GM18870 (cell line): ENCODE measurements around the gene CPLX4.

Experiments
- ATAC-seq: cut with Tn5 transposase; IDR thresholded peaks from one replicate; pipeline ENCODE4 v1.9.1; 2021; ENCODE audit warnings: moderate library complexity; ENCODE audit not compliant: unreplicated experiment

CPLX4 gene, protein sequence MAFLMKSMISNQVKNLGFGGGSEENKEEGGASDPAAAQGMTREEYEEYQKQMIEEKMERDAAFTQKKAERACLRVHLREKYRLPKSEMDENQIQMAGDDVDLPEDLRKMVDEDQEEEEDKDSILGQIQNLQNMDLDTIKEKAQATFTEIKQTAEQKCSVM

DNA sequence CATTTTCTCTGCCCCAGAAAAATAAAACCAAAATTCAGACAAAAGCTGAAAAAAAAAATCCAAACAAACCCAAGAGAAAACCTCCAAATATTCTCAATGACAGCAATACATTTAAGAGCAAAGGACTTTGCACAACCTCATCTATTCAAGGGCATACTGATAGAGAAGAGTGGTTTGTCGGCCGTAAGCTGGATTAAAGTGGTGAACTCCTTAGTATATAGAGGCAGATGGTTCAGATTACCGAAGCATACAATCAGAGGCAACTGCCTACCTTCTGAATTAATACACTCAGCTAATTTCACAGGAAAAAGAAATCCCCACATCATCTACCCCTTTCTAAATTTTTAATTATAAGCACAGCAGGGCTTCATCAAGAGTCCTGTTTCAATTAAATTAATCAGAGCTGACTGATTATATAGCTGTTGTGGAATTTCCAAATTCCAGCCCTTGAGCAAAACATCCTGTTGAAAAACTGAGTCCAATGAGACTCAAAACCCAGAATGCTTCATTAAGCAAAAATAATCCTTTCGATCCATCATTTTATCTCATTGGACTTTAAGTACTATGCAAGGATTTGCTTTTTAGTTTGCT, at the start of gene CPLX4:
Gene CPLX4 (minus strand): TSS at position 190 of the 591 bp plus-strand sequence. CDS start 187 bp downstream, at position 3.
- no peak for ATAC-seq

DNA sequence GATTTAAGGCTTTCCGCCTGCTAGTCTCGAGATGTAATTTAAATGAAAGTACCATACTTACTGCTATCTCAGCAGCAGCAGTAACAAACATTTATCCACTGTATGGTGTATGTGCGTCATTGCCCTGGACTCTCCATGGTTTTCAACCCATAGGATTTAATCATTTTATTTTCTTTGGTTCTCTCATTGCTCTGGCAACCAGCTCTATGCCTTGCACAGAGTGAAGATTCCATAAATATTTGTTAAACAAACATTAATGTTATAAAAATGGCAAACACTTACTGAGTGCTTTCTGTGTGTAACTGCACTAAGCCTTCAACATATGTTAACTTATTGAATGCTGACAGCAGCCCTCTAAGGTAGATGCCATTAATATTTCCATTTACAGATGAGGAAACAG, 41.9 kb upstream of the CPLX4 start:
- no peak for ATAC-seq

DNA sequence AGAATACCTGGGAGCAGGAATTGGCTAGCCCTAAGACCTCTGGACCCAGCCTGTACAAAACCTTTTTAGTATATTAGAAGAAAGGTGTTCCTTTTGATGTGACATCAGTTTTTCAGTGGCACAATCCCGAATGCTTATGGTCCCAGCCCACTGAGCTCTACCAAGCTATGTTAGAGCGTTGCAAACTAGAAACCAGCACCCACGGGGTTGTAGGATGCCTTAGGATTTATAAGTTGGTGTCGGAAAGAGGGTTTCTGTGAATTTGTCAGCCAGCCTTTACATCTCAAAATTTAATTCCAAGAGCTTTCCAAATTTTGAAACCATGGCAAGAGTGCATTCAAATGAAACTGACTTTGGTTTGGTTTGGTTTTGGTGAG, 41.1 kb upstream of the CPLX4 start:
- ATAC-seq, result peak; percentile 15

DNA sequence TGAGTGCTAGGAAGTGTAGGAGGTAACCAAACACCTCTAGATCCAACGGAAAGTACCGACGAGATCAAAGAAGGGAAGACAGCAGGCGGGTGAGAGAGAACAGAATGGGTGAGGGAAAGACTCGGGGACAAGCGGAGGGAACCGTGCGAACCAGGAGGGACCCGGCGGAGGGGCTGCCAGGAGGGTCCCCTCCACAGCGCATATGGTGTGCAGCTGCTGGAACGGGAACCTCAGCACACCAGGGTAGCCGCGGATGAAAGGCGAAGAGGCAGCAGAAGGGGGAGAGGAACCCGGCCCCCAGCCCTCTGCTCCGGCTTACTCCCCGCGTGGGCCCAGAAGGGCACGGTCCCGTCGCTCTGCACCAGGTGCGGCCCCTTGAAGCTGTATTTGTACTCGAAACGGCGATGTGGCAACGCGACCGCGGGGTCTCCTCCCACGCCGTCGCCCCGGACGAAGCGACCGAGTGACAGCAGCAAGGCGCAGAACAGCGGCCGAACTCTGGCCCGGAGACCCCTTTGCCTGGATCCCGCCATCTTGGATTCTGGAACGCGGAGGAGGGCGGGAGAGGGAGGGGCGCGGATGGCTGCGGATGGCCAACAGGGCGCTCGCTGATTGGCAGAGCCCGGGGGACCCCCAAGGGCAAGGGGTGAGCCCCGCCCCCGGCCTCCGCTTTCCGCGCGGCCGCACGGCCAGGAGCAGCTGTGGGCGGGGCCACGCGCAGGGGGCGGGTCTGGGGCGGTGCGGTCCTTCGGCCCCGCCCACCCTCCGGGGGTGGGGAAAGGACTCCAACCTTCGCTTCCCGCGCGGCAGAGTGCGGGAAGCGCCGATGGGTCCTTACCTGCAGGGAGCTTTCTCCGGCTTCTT, 40.5 kb upstream of the CPLX4 start, which contains the start of gene LMAN1:
Gene LMAN1 (minus strand): TSS at position 554 of the 864 bp plus-strand sequence. CDS start 21 bp downstream, at position 533.
- ATAC-seq, result peak; percentile 71

DNA sequence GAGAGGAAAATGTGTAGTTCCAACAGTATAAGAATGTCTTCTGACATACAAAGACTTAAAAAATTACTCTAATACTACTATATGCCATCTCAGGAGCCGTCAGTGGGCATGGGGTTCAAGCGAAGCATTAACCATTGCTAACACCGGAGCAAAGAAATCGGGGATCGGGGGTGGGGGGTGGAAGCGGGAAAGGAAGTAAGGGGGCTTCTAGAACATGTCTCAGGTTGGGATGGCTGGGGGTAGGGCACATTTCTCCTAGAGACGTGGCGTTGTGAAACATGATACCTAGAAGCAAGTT, 39.9 kb upstream of the CPLX4 start:
- no peak for ATAC-seq

DNA sequence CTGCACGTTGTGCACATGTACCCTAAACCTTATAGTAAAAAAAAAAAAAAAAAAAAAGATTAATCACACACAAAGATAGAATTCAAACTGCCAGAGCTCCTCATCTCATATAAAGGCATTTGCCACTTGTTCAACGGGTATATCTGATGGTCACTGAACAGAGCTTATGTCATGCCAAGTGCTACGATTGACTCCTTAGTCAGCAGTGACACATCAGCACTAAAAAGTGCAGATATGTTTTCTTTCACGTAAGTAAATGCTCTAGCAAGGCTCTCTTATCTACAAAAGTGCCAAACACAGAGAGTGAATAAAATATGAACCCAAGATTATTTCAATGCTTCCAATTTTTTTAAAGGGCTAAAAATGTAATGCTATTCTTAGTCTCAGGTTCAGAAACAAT, 39.5 kb upstream of the CPLX4 start:
- no peak for ATAC-seq

DNA sequence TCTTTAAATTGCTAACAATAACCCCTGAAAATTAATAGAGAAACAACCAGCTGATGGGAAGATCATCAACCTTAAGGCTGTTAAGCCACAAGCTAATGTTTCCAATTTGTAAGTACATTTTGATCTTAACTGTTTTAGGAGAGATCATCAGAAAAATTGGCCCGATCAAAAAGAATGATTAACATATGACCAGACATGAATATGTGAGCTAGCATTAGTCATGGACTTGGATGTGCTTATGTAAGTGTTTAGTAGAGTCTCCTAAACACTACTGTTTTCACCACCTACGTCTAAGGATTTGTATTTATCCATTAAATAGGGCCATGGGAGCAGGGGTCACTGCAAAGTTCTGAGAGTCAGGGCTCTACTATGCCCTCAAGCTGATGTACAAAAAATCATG, 36.3 kb upstream of the CPLX4 start:
- no peak for ATAC-seq

DNA sequence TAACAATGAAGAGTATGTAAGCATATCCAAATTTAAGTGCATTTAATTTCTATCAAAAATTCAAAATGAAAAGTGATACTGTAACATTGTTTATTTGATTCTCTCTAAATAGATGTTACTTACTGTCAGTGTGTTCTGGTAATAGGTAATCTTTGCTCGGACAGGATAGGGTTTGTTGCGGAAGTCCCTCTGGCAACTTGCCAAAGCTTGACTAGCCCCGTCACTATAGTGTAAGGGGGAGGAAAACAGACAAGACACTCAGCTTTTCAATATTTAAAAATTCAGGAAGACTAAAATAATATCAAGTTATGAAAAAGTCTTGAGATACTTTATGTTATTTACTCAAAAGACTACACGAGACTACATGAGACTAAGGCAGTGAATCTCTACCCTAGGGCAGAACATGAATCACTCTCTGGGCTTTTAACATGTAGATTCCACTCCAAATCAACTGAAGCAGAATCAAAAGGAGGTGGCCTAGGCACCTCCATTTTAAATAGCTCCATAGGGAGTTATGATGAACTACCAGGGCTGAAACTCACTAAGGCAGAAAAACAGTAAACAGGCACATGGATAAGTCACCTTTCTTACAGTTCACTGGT, 34.7 kb upstream of the CPLX4 start:
- ATAC-seq, result no peak

DNA sequence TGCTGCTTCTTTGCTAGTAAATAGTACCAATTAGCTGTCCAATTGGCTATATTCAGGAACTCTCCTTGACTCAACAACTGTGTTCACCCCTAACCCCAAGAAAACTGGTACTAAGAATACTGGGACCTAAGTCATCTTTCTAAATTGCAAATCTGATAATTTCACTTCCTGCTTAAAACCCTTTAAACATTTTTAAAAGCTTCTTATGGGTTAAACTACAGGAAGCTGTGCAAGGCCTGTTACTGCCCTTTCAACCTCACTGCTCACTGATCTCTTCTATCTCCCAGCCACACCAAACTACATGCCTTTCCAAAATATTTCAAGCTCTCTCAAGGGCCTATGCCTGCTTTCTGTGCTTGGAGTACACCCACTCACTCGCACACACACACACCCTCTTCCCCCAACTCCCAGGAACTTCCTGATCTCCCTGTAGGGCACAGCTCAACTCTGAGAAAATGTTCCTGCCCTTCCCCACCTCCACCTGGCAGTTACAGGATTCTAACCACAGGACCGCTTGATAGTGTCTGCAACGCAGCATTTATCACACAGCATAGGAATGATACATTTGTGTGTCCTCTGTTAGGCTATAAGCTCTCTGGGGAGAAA, 33.9 kb upstream of the CPLX4 start:
- ATAC-seq, result no peak

DNA sequence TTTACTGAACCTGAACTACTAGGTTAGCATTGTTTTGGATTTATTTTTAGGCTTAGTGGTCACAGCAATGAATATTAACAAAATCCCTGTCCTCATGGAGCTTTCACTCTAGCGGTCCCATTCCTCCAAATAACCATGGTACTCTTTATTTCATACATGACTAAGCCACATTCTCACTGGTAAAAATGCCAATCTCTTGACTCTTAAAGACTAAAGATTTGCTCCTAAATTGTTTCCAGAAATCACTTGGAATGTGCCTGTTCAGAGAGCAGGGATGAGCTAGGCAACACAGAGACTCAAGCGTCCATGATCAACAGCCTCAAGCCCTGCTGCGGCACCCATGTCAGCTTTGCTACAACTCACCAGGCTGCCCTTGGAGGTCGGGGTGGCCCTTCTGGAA, 27.1 kb upstream of the CPLX4 start:
- no peak for ATAC-seq

DNA sequence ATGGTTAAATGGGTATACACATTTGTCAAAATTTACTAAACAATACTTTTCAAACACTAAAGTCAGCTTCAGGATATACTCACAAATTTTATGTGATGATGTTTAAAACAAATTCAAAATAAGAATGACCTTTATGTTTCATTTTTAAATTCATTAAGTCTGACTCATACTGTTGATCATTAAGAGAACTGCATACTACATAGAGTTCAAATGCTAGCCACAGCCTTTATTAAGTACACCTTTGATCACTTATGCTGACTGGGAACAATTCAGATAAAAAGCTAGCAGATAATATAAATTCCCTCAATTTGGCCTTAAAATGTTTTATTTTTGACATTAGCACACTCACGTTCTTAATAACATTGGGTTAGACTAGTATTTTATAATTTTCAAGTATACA, 26.5 kb upstream of the CPLX4 start:
- no peak for ATAC-seq

DNA sequence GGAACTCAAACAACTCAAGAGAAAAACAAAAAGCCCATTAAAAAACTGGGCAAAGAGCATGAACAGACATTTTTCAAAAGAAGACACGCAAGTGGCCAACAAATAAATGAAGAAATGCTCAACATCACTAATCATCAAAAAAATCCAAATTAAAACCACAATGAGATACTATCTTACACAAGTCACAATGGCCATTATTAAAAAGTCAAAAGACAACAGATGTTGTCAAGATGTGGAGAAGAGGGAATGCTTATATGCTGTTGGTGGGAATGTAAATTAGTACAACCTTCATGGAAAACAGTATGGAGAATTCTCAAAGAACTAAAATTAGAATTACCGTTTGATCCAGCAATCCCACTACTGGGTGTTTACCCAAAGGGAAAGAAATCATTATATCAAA, 25.5 kb upstream of the CPLX4 start:
- no peak for ATAC-seq

DNA sequence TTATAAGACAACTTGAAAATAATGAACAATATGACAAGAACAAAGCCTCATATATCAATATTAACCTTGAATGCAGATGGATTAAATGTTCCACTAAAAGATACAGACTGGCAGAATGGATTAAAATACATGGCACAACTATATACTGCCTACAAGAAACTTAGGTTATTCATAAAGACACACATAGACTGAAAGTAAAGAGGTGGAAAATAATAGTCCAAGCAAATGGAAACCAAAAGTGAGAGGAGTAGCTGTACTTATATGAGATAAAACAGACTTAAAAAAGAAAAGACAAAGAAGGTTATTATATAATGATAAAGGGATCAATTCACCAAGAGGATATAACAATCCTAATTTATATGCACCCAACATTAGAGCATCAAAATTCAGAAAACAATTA, 22.4 kb upstream of the CPLX4 start:
- ATAC-seq, result peak; percentile 69

DNA sequence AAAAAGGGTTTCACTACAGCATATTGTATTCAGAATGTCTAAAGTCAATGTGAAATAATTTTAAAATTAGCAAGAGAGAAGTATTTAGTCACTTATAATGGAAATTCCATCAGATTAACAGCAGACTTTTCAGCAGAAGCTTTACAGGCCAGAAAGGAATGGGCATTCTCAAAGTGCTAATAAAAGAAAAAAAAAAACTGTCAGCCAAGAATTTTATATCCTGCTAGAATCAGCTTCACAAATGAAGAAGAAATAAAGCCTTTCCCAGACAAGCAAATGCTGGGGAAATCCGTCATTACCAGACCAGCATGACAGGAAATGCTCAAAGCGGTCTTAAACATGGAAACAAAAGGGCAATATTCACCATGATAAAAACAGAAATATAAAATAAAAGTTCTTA, 21.9 kb upstream of the CPLX4 start:
- no peak for ATAC-seq

DNA sequence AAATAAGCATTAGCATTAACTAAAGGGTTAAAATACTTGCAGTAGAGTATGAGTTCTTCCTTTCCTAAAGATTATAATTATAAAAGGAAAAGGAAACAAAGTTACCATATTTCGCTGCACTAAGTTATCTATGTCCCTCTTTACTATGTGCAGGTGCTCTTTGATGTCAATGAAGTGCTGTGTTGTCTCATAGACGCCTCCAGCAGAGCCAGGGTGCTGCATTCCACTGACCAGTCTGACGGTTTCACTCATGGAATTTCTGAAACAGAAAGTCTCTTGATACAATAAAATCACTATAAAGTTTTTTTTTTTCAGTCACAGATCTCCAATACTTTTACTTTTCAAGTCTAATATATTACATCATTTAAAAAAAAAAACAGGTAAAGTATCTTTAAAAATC, 14.5 kb upstream of the CPLX4 start:
- no peak for ATAC-seq

DNA sequence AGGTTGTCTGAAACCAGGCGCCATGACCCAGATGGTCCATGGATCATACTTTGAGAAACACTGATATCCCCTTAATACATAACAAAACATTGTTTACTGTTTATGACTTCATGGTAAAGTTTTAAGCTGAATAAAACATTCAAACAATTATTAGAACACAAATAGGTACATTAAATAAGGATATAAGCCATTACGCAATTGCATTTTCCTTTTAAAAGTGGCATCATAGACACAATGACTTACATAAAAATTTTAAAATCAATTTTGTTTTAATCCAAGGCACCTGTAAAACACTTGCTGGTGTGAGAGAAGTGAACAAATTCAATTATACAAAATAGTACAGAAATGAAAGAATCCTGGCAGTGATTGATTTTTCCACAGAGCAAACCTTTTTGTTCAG, 10.2 kb upstream of the CPLX4 start:
- ATAC-seq, result no peak

DNA sequence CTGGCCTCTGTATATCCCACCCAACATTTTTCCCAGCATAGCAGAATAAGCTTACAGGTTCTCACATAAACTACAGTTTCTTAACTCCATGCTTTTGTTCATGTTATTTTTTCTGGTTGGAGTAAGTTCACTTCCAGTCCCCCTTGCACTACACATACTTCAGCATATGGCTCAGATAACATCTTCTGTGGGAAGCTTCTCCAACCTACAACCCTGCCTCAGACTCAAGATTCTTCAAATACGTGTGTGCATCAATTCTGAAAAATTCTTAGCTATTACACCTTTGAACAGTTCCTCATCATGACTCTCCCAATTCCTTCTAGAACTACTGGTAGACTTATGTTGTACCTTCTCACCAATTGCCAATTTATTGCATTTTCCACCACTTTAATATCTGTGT, 7.5 kb upstream of the CPLX4 start:
- no peak for ATAC-seq

DNA sequence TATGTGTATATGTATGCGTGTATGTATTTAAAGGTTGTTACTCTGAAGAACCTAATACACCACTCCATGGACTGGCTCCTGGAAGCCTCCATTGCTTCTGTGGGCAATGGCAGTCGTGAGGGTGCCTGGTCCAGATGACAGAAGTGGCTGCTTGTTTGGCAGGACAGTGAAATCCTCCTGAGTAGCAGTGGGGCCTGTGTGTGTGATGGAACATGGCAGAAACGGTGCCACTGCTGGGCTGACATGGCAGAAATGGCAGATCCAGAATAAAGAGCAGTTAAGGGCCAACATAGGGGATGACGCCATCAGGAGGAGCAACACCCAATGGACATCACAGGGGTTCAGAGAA, 6.1 kb upstream of the CPLX4 start:
- ATAC-seq, result no peak

DNA sequence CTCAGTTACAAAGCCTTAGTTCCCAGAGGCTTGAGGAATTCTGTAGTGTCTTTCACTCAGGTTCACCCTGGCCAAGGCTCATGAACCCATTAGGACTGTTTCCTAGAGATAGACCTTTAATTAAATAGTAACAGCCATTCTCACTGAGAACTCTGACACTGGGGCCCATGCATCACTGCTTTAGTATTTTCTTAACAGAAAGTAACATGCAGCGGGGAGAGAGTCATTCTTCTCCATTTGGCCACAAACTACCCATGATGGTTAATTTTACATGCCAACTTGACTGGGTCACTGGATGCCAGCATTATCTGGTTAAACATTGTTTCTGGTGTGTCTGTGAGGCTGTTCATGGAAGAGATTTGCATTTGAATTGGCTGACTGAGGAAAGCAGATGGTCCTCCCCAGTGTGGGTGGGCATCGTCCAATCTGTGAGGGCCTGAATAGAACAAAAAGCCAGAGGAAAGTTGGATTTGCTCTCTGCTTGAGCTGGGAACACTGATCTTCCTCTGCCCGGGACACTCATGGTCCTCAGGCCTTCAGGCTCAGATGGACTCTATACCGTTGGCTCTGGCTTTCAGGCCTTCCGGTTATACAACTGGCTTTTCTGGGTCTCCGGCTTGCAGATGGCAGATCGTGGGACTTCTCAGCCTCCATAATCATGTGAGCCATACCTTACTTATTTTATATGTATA, 5.6 kb upstream of the CPLX4 start:
- ATAC-seq, result no peak

DNA sequence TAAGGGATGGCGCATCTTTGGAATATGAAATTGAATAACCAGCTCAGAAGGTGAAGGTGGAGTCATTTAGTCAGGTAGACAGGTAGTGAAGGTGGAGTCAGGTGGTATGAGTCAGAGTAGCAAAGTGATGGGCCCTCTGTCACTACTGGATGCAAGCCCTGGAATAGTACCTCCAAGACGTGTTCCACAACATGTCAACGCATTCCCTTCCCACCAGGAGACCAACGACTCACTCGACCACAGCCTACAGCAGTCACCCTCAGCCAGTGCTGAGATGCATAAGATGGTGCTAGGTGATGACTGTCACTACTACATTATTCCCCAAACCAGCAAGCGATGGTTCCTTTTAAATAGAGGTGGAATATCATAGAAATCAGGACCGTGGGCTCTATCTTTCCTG, 6.8 kb downstream of the CPLX4 start:
- ATAC-seq, result no peak

DNA sequence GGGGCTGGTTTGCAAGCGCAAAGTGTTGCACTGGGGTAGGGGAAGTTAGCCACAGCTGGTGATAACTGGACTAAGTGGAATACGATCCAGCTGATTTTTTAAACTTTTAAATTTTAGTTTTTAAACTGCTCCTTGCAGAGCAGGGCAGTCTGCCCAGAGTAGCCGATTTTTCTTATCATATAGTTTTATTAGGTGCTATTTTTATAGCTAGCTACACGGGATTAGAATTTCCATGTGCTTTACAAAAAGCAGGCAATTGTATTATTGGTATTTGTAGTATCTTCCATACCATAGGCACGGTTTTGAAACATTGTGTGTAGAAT, 9.6 kb downstream of the CPLX4 start:
- ATAC-seq, result no peak
